Suprapubic skin (tissue), 2 donors: ENCODE measurements around the gene GREM1.

Source experiments
- EP300 ChIP-seq: sonication (generic); formaldehyde crosslinking; IDR thresholded peaks from one replicate; pipeline ENCODE4 v1.6.1; 2017; ENCODE audit warnings: antibody characterized with exemption
- POLR2A ChIP-seq, 2 donors: fragments of 450-650 bp; IDR thresholded peaks; one replicate each; pipeline ENCODE4 v1.6.1; 2017; ENCODE audit warnings: antibody characterized with exemption in 2 of 2, mild to moderate bottlenecking in 2 of 2, moderate library complexity in 2 of 2

GRCh38 chr15:32670623-32671022, 47.2 kb upstream of the GREM1 start:
- TF ChIP-seq EP300 (no peak), POLR2A (IDR thresholded peaks at IDR 0.05) (no peak)
